Panc1 (cell line): Measurements from ENCODE around the gene TIAM2. TPM values are rescaled to one million over a fixed set of nuclear protein-coding genes. Genes with fewer than 3 reads are reported as not detected.

Source experiments
- ATAC-seq: fragments of 200-7000 bp; cut with Tn5 transposase; 2 replicates; pipeline ENCODE4 v1.9.1; 2020; ENCODE audit warnings: mild to moderate bottlenecking, moderate library complexity
- BruUV-seq: library from RNA; stranded (reverse); fragments of 400-500 nt; replicated peaks from 2 replicates; lab custom pipeline; 2021; lab: Mats Ljungman, UMichigan
- CTCF ChIA-PET: fragments of 300-600 bp; sonication (Branson Sonifier 250); formaldehyde crosslinking; loops from one replicate; lab custom pipeline; 2022; ENCODE audit warnings: antibody characterized with exemption; lab: Charles Lee
- POLR2A ChIA-PET: fragments of 300-600 bp; sonication (Branson Sonifier 250); formaldehyde crosslinking; loops from one replicate; lab custom pipeline; 2022; ENCODE audit warnings: antibody characterized with exemption; lab: Charles Lee
- DNase-seq: peaks from one replicate; pipeline ENCODE4 v3.0.0-alpha.2; 2010; ENCODE audit warnings: low read depth, low spot score
- H3K27ac ChIP-seq: 2 replicates; pipeline ENCODE4 v1.5.1; 2011; ENCODE audit warnings: mild to moderate bottlenecking, low read length, inconsistent platforms
- H3K27me3 ChIP-seq: fragments of 200-500 bp; sonication (Bioruptor generic); 2 replicates; pipeline ENCODE4 v1.6.0; 2014; ENCODE audit warnings: low read length, inconsistent platforms; ENCODE audit not compliant: control insufficient read depth, insufficient read depth
- H3K36me3 ChIP-seq: fragments of 200-500 bp; sonication (Bioruptor generic); 2 replicates; pipeline ENCODE4 v1.5.1; 2014; ENCODE audit warnings: inconsistent platforms, mild to moderate bottlenecking, low read length, moderate library complexity; ENCODE audit not compliant: control insufficient read depth, insufficient read depth
- H3K4me1 ChIP-seq: 2 replicates; pipeline ENCODE4 v1.5.1; 2011; ENCODE audit warnings: inconsistent platforms, mild to moderate bottlenecking, low read length, moderate library complexity; ENCODE audit not compliant: control insufficient read depth, insufficient read depth
- H3K4me3 ChIP-seq, 2 experiments: 2 replicates each; pipeline ENCODE4 v1.5.1; 2011 to 2012; ENCODE audit warnings: low read depth in 2 of 2, low read length in 2 of 2, mild to moderate bottlenecking in 2 of 2, inconsistent platforms in 1 of 2, moderate library complexity in 1 of 2
- H3K9me3 ChIP-seq: fragments of 200-500 bp; sonication (Bioruptor generic); 2 replicates; pipeline ENCODE4 v1.5.1; 2014; ENCODE audit warnings: low read depth, mild to moderate bottlenecking, inconsistent platforms, low read length, moderate library complexity; ENCODE audit not compliant: control insufficient read depth, insufficient read depth
- POLR2AphosphoS5 ChIP-seq: IDR thresholded peaks from 2 replicates; pipeline ENCODE4 v1.6.1; 2012; ENCODE audit warnings: mild to moderate bottlenecking, low read depth, low read length, moderate library complexity
- SIN3A ChIP-seq: IDR thresholded peaks from 2 replicates; pipeline ENCODE4 v1.6.1; 2012; ENCODE audit warnings: low read depth, mild to moderate bottlenecking, low read length, moderate library complexity, borderline replicate concordance; ENCODE audit not compliant: insufficient read depth
- TCF7L2 ChIP-seq: IDR thresholded peaks from 2 replicates; pipeline ENCODE4 v1.6.1; 2011; ENCODE audit warnings: mild to moderate bottlenecking, low read depth, low read length, inconsistent platforms
- in situ Hi-C: cut with HindIII; loops from 2 replicates; pipeline ENCODE4 v1.10.0; 2016; ENCODE audit warnings: low sequenced_read_pairs, low pct_unique_long_range_greater_than_20kb
- intact Hi-C: fragments of 100-400 bp; cut with micrococcal nuclease; formaldehyde crosslinking; loops from one replicate; pipeline ENCODE4 v1.10.0; 2022; ENCODE audit not compliant: unreplicated experiment
- total RNA-seq: library from RNA; stranded (reverse); gene quantifications from one replicate; pipeline ENCODE4 v1.2.1, GENCODE V29; 2021; ENCODE audit not compliant: unreplicated experiment
- TF ChIP-seq, protein P1 (sequence below): fragments of 450-650 bp; IDR thresholded peaks from 2 replicates; pipeline ENCODE4 v1.5.1; 2017; ENCODE audit warnings: mild to moderate bottlenecking
- TF ChIP-seq, protein P2 (sequence below), 2 experiments: IDR thresholded peaks; 2 replicates each; pipeline ENCODE4 v1.6.1; 2011 to 2012; ENCODE audit warnings: low read depth in 2 of 2, control low read depth in 1 of 2, low read length in 1 of 2, mild to moderate bottlenecking in 1 of 2, moderate library complexity in 1 of 2; ENCODE audit not compliant: insufficient read depth in 1 of 2

The TIAM2 gene
- total RNA-seq, 1 experiment from 2014 or later = 14.9 TPM

DNA sequence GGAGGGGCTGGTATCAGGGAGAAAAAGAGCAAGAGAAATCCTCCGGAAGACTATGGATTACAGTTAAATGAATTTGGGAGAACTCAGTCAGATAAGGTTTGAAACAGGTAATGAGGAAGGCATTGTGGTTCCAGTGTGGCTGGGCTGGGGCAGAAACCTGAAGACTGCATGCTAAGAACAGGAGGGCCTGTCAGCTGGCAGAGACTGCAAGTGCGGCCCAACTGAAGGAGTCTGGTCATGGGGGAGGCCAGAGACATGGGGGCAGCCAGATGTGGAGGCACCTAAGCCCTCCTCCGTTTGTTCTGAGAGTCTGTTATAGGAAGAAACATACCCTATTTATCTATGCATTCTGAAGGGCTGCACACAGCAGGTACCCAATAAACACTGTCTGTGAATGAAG is 302.6 kb downstream of the TIAM2 start:
- Histone ChIP-seq H3K27me3 (no peaks in the 10 kb centered on the region), H3K36me3 (peaks cover 21% of the 10 kb centered on the region), H3K4me3 (no peak overlapping the region), H3K9me3 (no peaks in the 10 kb centered on the region), H3K4me1 (no peaks in the 10 kb centered on the region), H3K27ac (no peak overlapping the region)
- intact Hi-C loops (no loop called here), in situ Hi-C loops (no loop called here)
- no peak for ATAC-seq
- BruUV-seq = no TSS peak
- ChIA-PET CTCF (no interaction called here), POLR2A (no interaction called here)
- no peak for DNase-seq
- no peak for TF ChIP-seq SIN3A
- TF ChIP-seq, protein P1, sequence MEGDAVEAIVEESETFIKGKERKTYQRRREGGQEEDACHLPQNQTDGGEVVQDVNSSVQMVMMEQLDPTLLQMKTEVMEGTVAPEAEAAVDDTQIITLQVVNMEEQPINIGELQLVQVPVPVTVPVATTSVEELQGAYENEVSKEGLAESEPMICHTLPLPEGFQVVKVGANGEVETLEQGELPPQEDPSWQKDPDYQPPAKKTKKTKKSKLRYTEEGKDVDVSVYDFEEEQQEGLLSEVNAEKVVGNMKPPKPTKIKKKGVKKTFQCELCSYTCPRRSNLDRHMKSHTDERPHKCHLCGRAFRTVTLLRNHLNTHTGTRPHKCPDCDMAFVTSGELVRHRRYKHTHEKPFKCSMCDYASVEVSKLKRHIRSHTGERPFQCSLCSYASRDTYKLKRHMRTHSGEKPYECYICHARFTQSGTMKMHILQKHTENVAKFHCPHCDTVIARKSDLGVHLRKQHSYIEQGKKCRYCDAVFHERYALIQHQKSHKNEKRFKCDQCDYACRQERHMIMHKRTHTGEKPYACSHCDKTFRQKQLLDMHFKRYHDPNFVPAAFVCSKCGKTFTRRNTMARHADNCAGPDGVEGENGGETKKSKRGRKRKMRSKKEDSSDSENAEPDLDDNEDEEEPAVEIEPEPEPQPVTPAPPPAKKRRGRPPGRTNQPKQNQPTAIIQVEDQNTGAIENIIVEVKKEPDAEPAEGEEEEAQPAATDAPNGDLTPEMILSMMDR = no peak
- TF ChIP-seq, protein P2, sequence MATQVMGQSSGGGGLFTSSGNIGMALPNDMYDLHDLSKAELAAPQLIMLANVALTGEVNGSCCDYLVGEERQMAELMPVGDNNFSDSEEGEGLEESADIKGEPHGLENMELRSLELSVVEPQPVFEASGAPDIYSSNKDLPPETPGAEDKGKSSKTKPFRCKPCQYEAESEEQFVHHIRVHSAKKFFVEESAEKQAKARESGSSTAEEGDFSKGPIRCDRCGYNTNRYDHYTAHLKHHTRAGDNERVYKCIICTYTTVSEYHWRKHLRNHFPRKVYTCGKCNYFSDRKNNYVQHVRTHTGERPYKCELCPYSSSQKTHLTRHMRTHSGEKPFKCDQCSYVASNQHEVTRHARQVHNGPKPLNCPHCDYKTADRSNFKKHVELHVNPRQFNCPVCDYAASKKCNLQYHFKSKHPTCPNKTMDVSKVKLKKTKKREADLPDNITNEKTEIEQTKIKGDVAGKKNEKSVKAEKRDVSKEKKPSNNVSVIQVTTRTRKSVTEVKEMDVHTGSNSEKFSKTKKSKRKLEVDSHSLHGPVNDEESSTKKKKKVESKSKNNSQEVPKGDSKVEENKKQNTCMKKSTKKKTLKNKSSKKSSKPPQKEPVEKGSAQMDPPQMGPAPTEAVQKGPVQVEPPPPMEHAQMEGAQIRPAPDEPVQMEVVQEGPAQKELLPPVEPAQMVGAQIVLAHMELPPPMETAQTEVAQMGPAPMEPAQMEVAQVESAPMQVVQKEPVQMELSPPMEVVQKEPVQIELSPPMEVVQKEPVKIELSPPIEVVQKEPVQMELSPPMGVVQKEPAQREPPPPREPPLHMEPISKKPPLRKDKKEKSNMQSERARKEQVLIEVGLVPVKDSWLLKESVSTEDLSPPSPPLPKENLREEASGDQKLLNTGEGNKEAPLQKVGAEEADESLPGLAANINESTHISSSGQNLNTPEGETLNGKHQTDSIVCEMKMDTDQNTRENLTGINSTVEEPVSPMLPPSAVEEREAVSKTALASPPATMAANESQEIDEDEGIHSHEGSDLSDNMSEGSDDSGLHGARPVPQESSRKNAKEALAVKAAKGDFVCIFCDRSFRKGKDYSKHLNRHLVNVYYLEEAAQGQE (IDR thresholded peaks at IDR 0.05; ENCODE audit: insufficient read depth in 1 of 2, low read depth in 2 of 2, low read length in 1 of 2) = no peak
- TF ChIP-seq POLR2AphosphoS5 = no peak
- no peak for TF ChIP-seq TCF7L2

DNA sequence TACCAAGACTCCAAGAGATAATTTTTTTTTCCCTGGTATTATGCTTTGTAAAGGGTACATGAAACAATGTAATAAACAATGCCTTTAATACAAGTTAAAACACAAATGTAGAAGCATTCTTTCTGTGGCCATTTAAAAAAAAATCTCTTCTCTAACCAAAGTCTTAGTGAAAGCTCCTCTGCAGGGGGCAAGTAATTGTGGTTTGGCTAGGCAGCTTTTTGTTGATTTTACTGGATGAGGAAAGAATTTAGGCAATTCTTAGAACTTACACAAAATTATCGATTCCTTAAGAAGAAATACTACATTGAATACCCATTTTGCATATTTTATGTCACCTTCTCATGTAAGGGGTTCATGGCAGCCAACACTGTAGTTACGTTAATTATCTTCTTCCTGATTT is 306.8 kb downstream of the TIAM2 start:
- TF ChIP-seq TCF7L2 (no peak), SIN3A (no peak), POLR2AphosphoS5 (no peak)
- TF ChIP-seq, protein P2 (IDR thresholded peaks at IDR 0.05; ENCODE audit: insufficient read depth in 1 of 2, low read depth in 2 of 2, low read length in 1 of 2) = no peak
- TF ChIP-seq, protein P1 = no peak
- DNase-seq (no peak), ATAC-seq (no peak)
- Histone ChIP-seq H3K27me3 (no peaks in the 10 kb centered on the region), H3K4me1 (no peaks in the 10 kb centered on the region), H3K27ac (no peak overlapping the region), H3K4me3 (no peak overlapping the region), H3K9me3 (no peaks in the 10 kb centered on the region), H3K36me3 (peaks cover 30% of the 10 kb centered on the region)
- CTCF ChIA-PET = interaction anchor here (0.6 kb wide), 1 partner anchor 33 kb away, joined by 5 read pairs; no protein-coding TSS in a partner anchor
- intact Hi-C loops = no loop called here
- POLR2A ChIA-PET = no interaction called here
- no TSS peak for BruUV-seq
- in situ Hi-C loops = no loop called here
